Mesothelial cell of epicardium (in vitro differentiated cells): ENCODE results near the gene GDAP2. TPM values are rescaled to one million over a fixed set of nuclear protein-coding genes. Genes with fewer than 3 reads are reported as not detected.
"Not testable (repeated sequence)": the region's sequence is repeated elsewhere in the genome, so short reads cannot be mapped to it uniquely, and the experiment has no call there.

Experiments
- DNase-seq, 2 experiments: peaks; one replicate each; pipeline ENCODE4 v3.0.0; 2021; ENCODE audit warnings: low spot score in 2 of 2; ENCODE audit not compliant: unreplicated experiment in 2 of 2
- H3K27ac Mint-ChIP-seq: 2 replicates; pipeline ENCODE4 v1.8.0; 2021; ENCODE audit warnings: mixed read lengths
- H3K27me3 Mint-ChIP-seq: 2 replicates; pipeline ENCODE4 v1.8.0; 2021; ENCODE audit warnings: low read depth, mixed read lengths
- H3K36me3 Mint-ChIP-seq: 2 replicates; pipeline ENCODE4 v1.8.0; 2021; ENCODE audit warnings: mixed read lengths
- H3K4me1 Mint-ChIP-seq: 2 replicates; pipeline ENCODE4 v1.8.0; 2021; ENCODE audit warnings: mixed read lengths
- H3K4me3 Mint-ChIP-seq: 2 replicates; pipeline ENCODE4 v1.8.0; 2021; ENCODE audit warnings: mild to moderate bottlenecking, moderate library complexity, mixed read lengths
- H3K9me3 Mint-ChIP-seq: 2 replicates; pipeline ENCODE4 v1.8.0; 2021; ENCODE audit warnings: mixed read lengths
- CTCF ChIP-seq: fragments of 200-600 bp; sonication (generic); IDR thresholded peaks from one replicate; pipeline ENCODE4 v1.5.0; 2021; ENCODE audit warnings: antibody characterized with exemption; ENCODE audit not compliant: unreplicated experiment
- total RNA-seq: library from RNA; stranded (reverse); gene quantifications from 3 replicates; pipeline ENCODE4 v1.2.1, GENCODE V29; 2021

GDAP2 gene
- total RNA-seq, 1 donor from 2014 or later, result 25.9 TPM

- TF ChIP-seq CTCF, result no peak
- Mint-ChIP-seq H3K4me1 (no peaks in the 10 kb centered on the region), H3K27ac (no peak overlapping the region), H3K4me3 (no peak overlapping the region), H3K9me3 (peaks cover 8% of the 10 kb centered on the region), H3K27me3 (no peaks in the 10 kb centered on the region), H3K36me3 (no peaks in the 10 kb centered on the region)
- no peak for DNase-seq
Measured at GRCh38 chr1:117852853-117853553, 76.4 kb downstream of the GDAP2 start.

DNA sequence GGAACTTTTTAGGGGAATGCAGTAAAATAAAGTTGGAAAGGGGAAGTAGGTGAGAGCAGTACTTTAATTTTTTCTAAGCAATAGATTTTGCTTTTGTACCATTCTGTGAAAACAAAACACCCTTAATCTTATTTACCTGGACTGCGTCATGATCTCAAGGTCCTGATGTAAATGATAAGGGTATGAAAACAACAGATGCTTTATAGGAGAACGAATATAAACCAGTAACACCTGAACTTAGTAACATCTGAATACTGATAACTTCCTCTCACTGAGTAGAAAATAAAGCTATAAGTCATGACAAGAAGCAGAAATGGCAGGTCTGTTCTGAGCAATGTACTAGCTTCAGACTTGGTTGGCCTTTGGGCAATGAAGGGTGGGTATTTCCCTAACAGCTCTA is 77.7 kb downstream of the GDAP2 start:
- no peak overlapping the region for H3K4me3 Mint-ChIP-seq
- TF ChIP-seq CTCF, result no peak
- no peak for DNase-seq
- H3K36me3 Mint-ChIP-seq, result no peaks in the 10 kb centered on the region
- H3K27ac Mint-ChIP-seq, result no peak overlapping the region
- no peaks in the 10 kb centered on the region for H3K4me1 Mint-ChIP-seq
- no peaks in the 10 kb centered on the region for H3K27me3 Mint-ChIP-seq
- peaks cover 8% of the 10 kb centered on the region for H3K9me3 Mint-ChIP-seq

- TF ChIP-seq CTCF, result no peak
- DNase-seq, result no peak
- Mint-ChIP-seq H3K4me1 (no peaks in the 10 kb centered on the region), H3K27me3 (no peaks in the 10 kb centered on the region), H3K36me3 (peaks cover 17% of the 10 kb centered on the region), H3K4me3 (no peak overlapping the region), H3K9me3 (peaks cover 32% of the 10 kb centered on the region), H3K27ac (no peak overlapping the region)
Measured at GRCh38 chr1:117846674-117847425, 82.6 kb downstream of the GDAP2 start.

DNA sequence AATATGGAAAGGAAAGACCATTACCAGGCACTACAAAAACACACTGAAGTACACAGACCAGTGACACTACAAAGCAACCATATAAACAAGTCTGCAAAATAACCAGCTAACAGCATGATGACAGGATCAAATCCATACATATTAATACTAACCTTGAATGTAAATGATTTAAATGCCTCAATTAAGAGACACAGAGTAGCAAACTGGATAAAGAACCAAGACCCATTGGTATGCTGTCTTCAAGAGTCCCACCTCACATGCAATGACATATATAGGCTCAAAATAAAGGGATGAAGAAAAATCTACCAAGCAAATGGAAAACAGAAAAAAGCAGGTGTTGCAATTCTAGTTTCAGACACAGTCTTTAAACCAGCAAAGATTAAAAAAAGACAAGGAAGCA is 84.9 kb downstream of the GDAP2 start:
- H3K4me1 Mint-ChIP-seq, DNase-seq, H3K27me3 Mint-ChIP-seq, H3K4me3 Mint-ChIP-seq, H3K27ac Mint-ChIP-seq: not testable (repeated sequence)
- Mint-ChIP-seq H3K36me3 (peaks cover 17% of the 10 kb centered on the region), H3K9me3 (peaks cover 28% of the 10 kb centered on the region)

GRCh38 chr1:117843791-117844190 is 85.6 kb downstream of the GDAP2 start:
- Mint-ChIP-seq H3K36me3 (peaks cover 17% of the 10 kb centered on the region), H3K27ac (no peak overlapping the region), H3K27me3 (no peaks in the 10 kb centered on the region), H3K9me3 (peaks cover 24% of the 10 kb centered on the region), H3K4me3 (no peak overlapping the region), H3K4me1 (no peaks in the 10 kb centered on the region)
- no peak for DNase-seq
- TF ChIP-seq CTCF, result no peak

GRCh38 chr1:117842408-117843170 is 86.8 kb downstream of the GDAP2 start:
- TF ChIP-seq CTCF, result peak; percentile 17
- Mint-ChIP-seq H3K36me3 (peaks cover 17% of the 10 kb centered on the region), H3K4me3 (no peak overlapping the region), H3K4me1 (no peaks in the 10 kb centered on the region), H3K27ac (no peak overlapping the region), H3K9me3 (peaks cover 29% of the 10 kb centered on the region), H3K27me3 (no peaks in the 10 kb centered on the region)
- DNase-seq, result no peak
